HG02623 (cell line): ENCODE results near the gene CHMP6.

Source experiments
- ATAC-seq: cut with Tn5 transposase; IDR thresholded peaks from one replicate; pipeline ENCODE4 v1.9.1; 2021; ENCODE audit warnings: moderate library complexity; ENCODE audit not compliant: unreplicated experiment

Gene CHMP6

DNA sequence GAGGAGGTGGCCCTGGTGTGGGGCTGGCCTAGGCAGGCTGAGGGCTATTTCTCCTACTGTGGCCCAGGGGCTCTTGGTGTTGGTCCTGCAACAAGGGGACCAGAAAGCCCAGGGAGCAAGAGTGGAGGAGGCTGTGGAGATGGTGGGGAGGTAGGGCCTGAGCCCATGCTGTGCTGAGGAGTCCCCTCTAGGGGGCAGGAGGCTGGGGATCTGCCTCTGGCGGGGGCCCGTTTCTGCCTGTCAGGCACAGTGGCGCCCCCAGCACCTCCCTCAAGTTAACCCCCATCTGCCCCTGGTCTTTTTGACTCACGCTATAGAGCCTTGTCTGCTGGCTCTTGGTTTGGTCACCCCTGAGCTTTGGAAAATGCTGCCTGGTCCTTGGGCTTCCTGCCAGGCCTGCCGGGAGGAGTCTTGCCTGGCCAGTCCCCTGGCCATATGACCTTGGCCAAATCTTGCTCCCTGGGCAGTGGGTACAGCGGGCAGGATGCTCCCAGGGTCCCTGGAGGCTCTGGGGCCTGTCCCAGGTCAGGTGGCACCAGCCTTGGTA lies 49.2 kb downstream of the CHMP6 start:
- no peak for ATAC-seq

DNA sequence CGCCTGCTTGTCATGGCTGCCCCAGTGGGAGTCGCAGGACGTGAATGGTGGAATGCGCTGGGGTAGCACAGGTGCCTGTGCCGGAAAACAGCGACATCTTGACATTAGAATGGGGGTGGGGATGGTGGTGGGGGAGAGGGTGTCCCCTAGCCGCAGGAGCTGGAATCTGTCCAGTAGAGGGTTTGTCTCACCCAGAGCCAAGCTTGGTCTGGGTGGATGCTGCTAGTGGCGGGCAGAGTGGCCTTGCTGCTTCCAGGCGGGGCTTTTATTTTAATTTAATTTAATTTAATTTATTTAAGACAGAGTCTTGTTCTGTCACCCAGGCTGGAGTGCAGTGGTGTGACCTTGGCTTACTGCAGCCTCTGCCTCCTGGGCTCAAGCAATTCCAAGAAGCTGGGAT lies 51.0 kb downstream of the CHMP6 start:
- ATAC-seq: no peak

DNA sequence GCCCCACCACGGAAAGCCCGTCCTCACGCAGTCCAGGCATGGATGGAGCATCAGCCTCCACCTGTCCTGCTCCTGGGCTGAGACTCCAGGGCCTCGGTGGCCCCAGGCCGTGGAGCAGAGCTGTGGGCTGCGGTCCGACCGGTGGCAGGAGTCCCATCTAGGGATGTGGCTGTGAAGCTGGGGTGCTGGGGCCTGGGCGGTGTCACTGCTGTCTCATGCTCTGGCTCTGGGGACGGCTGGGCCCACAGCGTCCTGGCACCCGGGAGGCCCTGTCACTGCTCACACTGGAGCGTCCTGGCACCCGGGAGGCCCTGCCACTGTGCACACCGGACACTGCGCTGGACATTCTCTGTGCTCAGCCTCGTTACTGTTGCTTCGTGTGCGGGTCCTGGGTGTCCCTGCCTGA lies 51.7 kb downstream of the CHMP6 start:
- ATAC-seq: no peak

DNA sequence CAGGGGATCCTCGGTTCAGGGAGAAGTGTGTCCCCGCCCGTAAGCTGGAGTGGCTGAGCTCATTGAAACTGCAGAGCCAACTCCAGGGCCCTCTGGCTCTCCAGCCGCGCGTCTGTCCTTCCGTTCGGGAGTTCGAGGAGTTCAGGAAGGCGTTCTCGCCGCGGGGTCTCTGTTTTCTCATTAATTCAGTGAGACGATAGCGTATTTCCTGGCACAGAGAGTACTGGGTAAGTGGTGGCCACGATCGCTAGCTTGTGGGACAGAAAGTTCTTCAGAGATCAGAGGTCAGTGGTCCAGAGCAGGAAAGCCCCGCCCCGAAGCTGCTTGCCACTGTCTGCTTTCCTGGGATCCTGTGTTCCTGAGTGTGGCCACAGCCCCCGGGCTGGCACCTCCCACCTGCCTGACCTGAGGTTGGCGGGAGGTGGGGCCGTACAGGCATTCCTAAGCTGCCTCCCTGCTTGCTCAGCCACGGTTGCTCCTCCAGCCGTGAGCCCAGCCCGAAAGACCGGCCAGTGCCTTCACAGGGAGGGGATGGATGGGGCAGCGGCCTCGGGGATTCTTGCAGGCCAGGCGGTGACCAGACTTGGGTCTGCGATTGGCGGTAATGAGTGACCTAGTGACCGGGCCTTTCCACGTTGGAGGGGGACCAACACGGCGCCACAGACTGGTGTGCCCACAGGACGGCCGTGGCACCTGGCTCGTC lies 52.2 kb downstream of the CHMP6 start:
- ATAC-seq: no peak

DNA sequence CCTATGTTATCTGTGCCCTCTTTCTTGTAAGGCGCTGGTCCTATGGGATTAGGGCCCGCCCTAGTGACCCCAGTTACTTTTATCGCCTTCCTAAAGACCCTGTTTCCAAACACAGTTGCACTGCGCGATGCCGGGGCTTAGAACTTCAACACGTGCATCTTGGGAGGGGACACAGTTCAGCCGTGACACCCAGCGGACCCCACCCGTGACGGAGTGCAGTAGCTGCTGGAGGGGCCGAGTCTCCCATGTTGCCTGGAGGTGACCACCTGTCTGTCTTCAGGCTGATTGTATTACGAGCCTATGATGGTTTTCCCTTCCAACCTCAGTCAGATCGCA lies 52.8 kb downstream of the CHMP6 start:
- no peak for ATAC-seq

DNA sequence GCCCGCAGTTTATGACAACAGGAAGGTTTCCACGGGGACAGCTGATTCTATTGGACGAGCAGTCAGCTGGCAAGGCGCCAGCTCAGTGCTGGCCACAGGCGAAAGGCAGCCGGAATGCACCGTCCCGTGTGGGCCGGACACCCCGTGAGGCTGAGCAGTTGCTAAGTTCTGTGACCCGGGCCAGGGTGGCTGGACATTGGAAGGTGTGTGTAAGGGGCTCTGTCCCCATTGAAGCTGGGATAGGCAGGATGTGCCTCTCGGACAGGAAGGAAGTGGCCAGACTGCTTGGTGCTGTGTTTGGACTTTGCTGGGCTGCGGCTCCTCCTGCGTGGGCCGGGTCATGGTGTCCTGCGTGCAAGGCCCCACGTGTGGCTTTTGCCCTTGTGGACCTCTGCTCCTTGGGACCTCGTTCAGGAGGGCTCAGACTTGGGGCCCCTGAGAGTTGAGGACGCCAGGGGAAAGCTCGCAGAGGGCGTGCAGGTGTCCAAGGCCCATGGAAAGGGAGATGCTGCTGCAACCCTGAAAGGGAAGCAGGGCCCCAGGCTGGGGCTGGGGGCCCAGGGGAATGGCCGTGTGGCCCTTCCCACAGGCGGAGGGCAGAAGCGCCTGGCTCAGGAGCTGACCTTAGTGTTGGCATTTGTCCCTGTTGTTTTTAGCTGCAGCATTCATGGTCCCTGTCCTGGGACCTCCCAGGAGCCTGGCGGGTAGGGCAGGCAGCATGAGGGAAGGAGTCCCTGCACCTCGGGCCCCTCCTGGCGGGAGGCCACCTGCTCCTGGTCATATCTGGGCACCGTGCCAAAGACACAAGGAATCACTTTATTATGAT lies 53.3 kb downstream of the CHMP6 start:
- ATAC-seq: no peak

DNA sequence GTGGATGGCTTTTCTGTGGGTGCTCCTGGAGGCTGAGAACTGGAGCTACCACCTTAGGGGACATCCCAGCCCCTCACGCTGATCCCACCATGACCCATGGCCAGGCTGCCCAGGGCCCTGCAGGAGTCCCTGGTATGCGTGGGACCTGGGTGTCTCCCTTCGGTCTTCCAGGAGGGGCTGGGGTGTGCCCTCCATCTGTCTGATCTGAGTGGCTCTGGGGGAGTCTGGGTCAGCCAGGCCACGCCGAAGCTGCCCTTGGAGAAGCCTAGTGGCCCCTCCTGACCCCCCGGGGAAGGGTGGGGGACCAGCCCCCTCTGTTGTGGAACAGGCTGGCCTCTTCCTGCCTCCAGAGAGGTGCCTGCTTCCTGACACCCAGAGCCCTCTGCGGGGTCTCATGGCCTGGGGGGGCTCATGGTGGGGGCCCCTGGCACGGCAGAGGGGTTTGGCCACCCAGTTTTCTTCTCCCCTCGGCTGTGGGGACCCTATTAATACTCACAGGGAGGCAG lies 54.0 kb downstream of the CHMP6 start:
- ATAC-seq: no peak

DNA sequence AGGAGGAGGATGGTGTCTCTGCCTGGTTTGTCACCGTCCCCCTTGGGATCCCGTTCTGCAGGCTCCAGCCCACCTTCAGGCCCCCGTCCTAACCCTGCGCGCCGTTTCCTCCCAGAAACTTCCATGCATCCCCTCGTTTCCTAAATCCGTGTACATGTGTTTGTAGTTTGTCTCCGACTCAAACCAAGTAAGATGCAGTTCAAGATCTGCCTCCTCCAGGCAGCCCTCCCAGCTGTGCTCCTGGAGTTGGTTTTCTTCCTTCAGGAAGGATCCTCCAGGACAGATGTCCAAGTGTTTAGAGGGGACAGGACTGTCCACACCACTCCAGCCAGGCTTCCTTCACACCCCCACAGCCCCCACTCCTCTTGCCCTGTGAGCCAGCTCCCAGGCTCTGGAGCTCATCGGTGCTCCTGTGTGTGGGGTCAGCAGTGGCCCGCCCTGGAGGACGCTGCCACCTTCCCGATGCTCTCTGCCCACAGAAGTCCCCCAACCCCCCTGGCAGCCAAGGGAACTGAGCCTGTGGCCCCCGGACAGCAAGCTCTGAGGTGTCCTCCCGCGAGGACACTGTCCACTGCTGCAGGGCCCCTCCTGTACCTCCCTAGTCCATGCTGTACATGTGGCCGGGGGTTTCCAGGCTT lies 54.6 kb downstream of the CHMP6 start:
- ATAC-seq: no peak

DNA sequence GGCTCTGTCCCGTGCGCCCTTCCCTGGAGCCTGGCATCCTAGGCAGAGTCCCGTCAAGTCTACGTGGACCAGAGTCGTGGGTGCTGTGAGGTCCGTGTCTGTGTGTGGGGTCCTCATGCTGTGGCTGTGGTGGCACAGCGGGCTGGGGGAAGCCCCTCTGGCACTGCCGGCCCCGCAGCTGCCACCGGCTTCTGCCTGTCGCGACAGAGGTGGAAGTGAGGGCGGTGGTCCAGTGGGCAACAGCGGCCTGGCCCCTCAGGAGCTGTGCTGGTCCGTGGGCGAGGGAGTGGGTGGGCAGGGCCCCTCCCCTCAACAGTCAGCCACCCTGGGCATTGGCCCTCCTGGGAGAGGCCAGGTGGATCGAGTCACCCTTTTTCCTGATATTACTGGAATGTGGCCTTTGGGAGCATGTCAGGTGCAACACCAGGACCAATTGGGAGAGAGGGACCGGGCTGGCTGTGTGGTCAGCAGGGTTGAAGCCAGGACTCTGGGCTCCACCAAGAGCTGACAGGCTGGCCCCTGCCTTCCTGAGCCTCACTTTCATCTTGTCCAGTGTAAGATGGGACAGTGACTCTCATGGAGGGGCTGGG lies 55.2 kb downstream of the CHMP6 start:
- ATAC-seq: no peak

DNA sequence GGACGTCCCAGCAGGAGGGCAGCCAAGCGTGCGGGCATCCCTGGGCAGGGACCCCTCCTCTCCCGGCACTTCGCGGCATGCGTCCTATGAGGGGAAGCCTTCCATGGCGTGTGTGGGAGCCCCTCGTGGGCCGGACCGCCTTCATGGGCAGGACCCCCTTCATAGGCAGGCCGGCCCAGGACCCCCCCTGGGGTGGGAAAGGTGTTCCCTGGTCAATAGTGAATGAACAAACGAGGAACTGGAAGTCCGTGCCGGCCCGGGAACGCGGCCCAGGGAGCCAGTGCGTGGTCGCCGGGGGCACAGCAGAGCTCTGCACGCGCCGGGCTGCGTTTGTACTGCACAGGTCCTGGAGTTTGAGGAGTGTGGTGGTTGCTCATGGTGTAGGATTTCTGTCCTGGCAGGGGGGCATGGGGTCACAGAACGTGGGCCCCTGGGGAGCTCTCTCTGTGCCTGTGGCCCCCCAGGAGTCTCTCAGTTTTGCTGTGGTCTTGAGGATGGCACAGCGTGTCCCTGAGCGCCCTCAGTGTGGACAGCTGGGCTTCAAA lies 57.3 kb downstream of the CHMP6 start:
- ATAC-seq: no peak

DNA sequence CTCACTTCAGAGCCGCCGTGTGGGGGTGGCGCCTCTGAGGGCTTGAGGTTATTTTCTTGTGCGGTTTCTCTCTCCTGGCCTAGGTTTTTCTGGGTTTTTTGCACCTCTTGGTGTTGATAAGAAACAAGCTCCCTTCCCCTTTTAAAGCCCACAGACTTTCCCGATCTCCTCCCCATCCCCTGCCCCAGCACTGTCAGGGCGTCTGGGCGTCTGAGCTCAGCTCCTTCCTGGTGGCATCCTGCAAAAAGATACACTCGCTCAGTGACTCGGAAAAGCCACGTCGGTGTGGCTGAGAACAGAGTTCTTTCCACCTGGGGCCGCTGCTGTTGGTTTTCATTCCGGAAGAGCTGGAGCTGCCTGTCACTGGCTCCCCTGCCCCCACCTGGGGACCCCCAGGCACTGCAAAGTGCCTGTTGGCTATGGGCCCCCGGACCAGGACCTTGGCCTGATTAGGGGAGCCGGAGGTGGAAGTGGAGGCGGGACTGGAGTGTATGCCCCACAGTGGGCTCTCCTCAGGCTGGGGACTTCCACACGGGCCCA lies 57.8 kb downstream of the CHMP6 start:
- no peak for ATAC-seq
